Measurements from ENCODE around the gene SBSN.

SBSN gene

GRCh38 chr19:35501684-35502083 is 26.4 kb downstream of the SBSN start:
- TF ChIP-seq EGR1 (IDR thresholded peaks at IDR 0.05) (no peak), YY1 (IDR thresholded peaks at IDR 0.05; ENCODE audit: low read depth) (no peak), CREB1 (IDR thresholded peaks at IDR 0.05; ENCODE audit: low read depth) (no peak), EP300 (IDR thresholded peaks at IDR 0.05; ENCODE audit: borderline replicate concordance) (no peak), REST (IDR thresholded peaks at IDR 0.05; ENCODE audit: low read depth) (no peak), FOXM1 (IDR thresholded peaks at IDR 0.05; ENCODE audit: borderline replicate concordance, low read depth) (no peak), TEAD4 (IDR thresholded peaks at IDR 0.05) (no peak), ZBTB7A (IDR thresholded peaks at IDR 0.05; ENCODE audit: low read depth) (no peak), CEBPB (IDR thresholded peaks at IDR 0.05) (no peak), TAF1 (IDR thresholded peaks at IDR 0.05; ENCODE audit: low read depth) (no peak), TCF12 (IDR thresholded peaks at IDR 0.05; ENCODE audit: low read depth) (no peak), MAX (IDR thresholded peaks at IDR 0.05) (no peak), USF1 (IDR thresholded peaks at IDR 0.05) (no peak), RAD21 (IDR thresholded peaks at IDR 0.05; ENCODE audit: low read depth) (no peak), NFIC (IDR thresholded peaks at IDR 0.05) (no peak)

- no peak for TF ChIP-seq CEBPB (IDR thresholded peaks at IDR 0.05)
- no peak for TF ChIP-seq TCF12 (IDR thresholded peaks at IDR 0.05; ENCODE audit: low read depth)
- no peak for TF ChIP-seq EP300 (IDR thresholded peaks at IDR 0.05; ENCODE audit: borderline replicate concordance)
- TF ChIP-seq REST (IDR thresholded peaks at IDR 0.05; ENCODE audit: low read depth): no peak
- TF ChIP-seq CREB1 (IDR thresholded peaks at IDR 0.05; ENCODE audit: low read depth): no peak
- no peak for TF ChIP-seq RAD21 (IDR thresholded peaks at IDR 0.05; ENCODE audit: low read depth)
- TF ChIP-seq TEAD4 (IDR thresholded peaks at IDR 0.05): no peak
- TF ChIP-seq ZBTB7A (IDR thresholded peaks at IDR 0.05; ENCODE audit: low read depth): no peak
- TF ChIP-seq FOXM1 (IDR thresholded peaks at IDR 0.05; ENCODE audit: borderline replicate concordance, low read depth): no peak
- no peak for TF ChIP-seq TAF1 (IDR thresholded peaks at IDR 0.05; ENCODE audit: low read depth)
- TF ChIP-seq YY1 (IDR thresholded peaks at IDR 0.05; ENCODE audit: low read depth): no peak
- no peak for TF ChIP-seq MAX (IDR thresholded peaks at IDR 0.05)
- TF ChIP-seq NFIC (IDR thresholded peaks at IDR 0.05): no peak
- TF ChIP-seq USF1 (IDR thresholded peaks at IDR 0.05): no peak
- TF ChIP-seq EGR1 (IDR thresholded peaks at IDR 0.05): no peak
Observed at GRCh38 chr19:35500611-35501010, 27.5 kb downstream of the SBSN start.

GRCh38 chr19:35498984-35499527 is 29.1 kb downstream of the SBSN start:
- TF ChIP-seq TCF12 (IDR thresholded peaks at IDR 0.05; ENCODE audit: low read depth) (no peak), USF1 (IDR thresholded peaks at IDR 0.05) (no peak), CEBPB (IDR thresholded peaks at IDR 0.05) (no peak), EGR1 (IDR thresholded peaks at IDR 0.05) (no peak), CREB1 (IDR thresholded peaks at IDR 0.05; ENCODE audit: low read depth) (no peak), EP300 (IDR thresholded peaks at IDR 0.05; ENCODE audit: borderline replicate concordance) (no peak), MAX (IDR thresholded peaks at IDR 0.05) (no peak), TAF1 (IDR thresholded peaks at IDR 0.05; ENCODE audit: low read depth) (no peak), TEAD4 (IDR thresholded peaks at IDR 0.05) (no peak), REST (IDR thresholded peaks at IDR 0.05; ENCODE audit: low read depth) (no peak), FOXM1 (IDR thresholded peaks at IDR 0.05; ENCODE audit: borderline replicate concordance, low read depth) (no peak)
